ENCODE measurements around the gene ZNF236. TPM values are rescaled to one million over a fixed set of nuclear protein-coding genes. Genes with fewer than 3 reads are reported as not detected.

The ZNF236 gene
- polyA plus RNA-seq, 10 donors = 4.8 to 9.0 (median 6.5) TPM

GRCh38 chr18:76972846-76973519 is 150.6 kb downstream of the ZNF236 start:
- DNase-seq = peak in 1 of 3 donors; percentile 62

- DNase-seq = no peak
Observed at GRCh38 chr18:76973520-76974266, 151.3 kb downstream of the ZNF236 start.

GRCh38 chr18:76974386-76974785 is 152.0 kb downstream of the ZNF236 start:
- DNase-seq = no peak

GRCh38 chr18:76975577-76976110 is 153.3 kb downstream of the ZNF236 start:
- DNase-seq = no peak

DNA sequence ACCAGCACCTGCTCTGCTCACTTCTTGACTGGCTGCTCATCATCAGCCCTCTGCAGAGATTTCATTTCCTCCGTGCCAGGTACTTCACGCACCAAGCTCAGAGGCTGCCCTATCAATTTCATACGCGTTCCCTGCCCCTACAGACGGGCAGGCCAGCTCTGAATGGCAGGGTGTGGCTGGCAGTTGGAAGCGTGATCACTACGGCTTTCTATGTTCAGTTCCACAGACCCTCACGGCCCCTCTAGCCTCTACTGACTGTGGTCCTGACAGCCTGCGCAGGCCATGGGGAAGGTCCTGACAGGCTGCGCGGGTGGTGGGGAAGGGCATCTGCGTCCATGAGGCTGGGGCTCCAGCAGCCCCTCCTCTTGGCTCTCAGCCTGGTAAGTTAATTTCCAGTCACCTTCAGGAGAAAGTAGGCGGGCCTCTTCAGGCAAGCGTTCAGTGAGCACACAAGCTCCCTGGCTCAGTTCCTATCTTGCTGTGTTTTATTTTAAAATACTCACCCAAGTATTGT is 154.8 kb downstream of the ZNF236 start:
- DNase-seq = no peak

DNA sequence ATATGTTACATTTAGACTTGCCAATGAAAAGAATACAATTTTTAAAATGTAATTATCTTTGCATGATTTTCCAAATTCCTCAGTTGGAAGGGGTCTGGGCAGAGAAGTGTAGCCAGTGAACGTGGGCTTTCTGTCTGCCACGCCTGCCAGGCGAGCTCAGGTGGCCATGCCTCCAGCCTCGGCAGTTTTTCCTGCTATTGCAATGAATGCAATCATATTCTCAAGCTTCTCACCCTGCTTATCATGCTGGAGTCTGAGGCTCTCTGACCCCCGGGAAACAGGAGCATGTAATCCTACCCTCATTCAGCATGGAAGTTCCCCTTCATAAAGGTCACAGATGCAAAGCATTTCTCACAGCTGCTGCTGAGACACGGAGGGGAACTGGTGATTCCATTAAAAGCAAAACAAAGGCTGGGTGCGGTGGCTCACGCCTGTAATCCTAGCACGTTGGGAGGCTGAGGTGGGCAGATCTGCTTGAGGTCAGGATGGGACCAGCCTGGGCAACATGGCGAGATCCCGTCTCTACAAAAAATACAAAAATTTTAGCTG is 155.4 kb downstream of the ZNF236 start:
- DNase-seq = no peak

GRCh38 chr18:76978616-76979015 is 156.3 kb downstream of the ZNF236 start:
- DNase-seq = no peak

- DNase-seq = no peak
Observed at GRCh38 chr18:76979111-76979751, 156.9 kb downstream of the ZNF236 start.

DNA sequence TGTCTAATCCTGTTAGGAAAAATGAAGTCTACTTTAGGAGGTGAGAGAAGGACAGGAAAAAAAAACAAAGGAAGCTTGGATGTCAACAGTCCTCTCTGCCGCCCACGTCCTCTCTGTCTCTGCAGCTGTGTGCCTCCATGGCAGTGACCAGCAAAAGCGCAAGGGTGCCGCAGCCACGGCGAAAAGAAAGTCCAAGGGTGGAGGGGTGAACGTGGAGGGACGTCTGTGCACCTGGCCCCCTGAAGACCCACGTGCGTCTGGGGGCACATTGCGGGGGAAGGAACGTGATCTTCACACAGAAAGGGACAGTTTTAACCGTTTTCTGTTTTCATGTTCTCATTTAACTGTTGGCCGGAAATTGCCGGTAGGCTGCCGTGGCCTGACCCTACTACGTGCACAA is 157.5 kb downstream of the ZNF236 start:
- DNase-seq = no peak

DNA sequence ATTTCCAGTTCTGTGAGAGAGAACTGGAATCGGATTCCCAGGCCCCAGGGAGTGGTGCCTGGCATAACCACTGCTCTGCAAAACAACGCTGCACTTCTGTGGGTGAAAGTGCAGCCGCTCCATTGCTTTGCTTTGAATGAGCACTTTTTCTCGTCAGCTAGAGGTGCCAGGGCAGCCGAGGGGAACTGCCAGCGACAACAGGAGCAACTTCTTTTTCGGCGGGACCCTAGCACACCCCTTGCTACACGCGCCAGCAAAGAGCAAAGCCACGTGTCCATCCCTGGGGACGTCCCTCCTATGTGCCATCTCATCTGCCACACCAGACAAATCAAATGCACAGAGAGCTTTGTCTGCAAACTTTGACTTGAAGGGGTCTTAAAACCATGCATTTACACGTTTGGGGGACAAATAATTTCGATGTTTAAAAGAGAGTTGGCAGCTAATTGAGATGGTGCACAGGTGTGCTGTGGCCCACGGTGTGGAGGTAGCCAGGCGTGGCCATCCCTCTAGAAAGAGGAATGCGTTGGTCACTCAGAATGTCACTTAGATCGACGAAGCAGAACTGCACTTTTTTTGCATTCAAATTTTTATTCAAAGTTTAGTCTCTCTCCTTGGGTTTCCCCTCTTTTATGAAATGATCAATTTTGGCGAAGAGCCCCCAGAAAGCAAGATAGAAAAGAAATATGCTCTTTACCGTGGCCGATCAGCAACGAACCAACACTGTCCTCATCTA is 158.5 kb downstream of the ZNF236 start:
- DNase-seq = no peak

DNA sequence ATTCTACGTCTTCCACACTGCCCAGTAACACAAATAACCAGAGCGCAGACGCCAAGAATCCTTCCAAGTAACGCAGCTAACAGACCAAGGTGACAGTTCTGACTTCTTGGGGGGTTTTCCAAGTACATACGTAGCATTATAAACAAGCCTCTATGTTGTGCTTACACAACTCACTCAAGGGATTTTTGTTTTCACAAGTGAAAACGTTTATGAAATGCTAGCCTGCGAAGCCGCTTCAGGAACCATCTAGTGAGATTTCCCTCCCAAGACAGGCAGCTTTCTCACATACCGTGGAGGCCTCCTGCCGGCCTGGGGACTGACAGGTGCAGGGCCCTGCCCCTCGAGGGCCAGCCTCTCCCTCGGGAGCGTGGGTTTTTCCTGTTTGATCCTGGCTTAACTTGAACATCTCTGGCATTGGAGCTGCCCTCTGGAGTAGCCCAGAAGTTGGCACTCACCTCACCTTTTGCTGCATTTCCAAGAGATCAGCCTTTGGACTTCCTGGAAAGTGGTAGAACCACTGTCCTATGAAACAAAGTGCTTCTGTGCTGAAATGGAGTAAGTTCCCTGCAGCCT is 159.1 kb downstream of the ZNF236 start:
- no peak for DNase-seq

DNA sequence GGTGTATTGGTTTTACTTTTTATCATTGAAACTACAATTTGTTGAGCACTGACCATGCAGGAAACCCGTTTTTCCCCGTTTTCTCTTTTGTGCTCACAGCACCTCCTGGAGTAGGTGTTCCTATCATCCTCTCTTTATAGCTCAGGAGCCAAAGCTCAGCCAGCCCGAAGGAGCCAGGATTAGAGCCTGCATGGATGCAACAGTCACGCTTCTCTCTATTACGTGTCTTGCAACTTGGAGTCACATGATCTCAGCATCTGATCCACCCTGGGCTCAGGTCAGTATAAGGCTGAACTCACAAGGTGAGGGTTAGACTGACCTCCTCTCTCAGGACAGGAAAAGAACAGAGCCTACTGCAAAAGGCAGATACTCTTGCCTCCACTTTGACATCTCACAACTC is 159.7 kb downstream of the ZNF236 start:
- no peak for DNase-seq

DNA sequence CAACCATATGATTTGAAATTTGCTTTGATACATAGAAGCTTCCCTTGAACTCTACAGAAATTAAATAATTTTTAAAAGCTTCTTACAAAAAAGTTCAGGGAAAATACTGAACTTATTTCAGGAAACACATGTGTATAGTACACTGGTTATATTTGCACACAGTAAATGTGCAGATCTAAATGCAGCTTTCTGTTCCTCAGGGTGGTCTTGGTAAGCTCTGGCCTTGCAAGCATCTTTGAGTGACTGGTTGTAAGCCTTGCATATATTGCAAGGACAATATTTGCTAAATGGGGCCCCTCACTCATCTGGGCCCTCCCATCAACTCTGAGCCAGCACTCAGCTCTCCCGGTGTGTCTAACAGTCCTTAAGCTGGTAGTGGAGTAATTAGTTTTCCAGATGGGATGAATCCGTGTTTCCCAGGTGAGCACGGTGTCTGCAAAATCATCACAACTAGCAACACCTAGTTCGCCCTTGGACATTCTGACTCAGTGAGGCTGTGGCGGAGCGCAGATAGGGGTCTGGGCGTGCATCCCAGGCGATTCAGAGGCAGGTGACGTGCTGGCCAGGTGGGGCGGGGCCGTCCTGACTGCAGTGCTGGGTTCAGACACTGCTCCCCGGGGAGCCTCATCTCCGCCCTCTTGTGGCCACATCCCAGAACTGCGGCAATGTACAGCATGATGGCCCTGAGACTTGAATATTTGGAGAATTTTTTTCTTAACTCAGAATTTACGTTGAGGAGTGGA is 160.7 kb downstream of the ZNF236 start:
- DNase-seq = peak; percentile 48 to 84 (median 66)

DNA sequence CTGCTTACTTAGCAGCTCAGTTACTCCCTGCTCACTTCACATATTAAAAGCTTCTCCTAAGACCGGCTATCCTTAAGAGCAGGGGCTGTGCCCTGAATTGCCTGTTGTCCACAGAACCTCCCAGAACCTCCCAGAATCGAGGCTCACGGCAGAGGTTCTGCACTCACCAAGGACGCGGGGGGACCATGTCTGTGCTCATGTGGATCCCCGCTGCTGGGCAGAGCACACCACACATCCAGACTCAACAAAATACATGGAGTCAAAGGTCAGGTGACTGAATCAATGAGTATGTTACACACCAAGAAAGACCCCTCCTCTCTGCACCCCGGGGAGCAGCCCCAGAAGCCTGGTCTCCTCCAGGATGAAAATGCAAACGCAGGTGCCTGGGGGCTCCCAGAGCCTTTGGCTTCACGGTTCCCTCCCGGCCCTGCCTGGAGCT is 161.3 kb downstream of the ZNF236 start:
- DNase-seq = no peak

DNA sequence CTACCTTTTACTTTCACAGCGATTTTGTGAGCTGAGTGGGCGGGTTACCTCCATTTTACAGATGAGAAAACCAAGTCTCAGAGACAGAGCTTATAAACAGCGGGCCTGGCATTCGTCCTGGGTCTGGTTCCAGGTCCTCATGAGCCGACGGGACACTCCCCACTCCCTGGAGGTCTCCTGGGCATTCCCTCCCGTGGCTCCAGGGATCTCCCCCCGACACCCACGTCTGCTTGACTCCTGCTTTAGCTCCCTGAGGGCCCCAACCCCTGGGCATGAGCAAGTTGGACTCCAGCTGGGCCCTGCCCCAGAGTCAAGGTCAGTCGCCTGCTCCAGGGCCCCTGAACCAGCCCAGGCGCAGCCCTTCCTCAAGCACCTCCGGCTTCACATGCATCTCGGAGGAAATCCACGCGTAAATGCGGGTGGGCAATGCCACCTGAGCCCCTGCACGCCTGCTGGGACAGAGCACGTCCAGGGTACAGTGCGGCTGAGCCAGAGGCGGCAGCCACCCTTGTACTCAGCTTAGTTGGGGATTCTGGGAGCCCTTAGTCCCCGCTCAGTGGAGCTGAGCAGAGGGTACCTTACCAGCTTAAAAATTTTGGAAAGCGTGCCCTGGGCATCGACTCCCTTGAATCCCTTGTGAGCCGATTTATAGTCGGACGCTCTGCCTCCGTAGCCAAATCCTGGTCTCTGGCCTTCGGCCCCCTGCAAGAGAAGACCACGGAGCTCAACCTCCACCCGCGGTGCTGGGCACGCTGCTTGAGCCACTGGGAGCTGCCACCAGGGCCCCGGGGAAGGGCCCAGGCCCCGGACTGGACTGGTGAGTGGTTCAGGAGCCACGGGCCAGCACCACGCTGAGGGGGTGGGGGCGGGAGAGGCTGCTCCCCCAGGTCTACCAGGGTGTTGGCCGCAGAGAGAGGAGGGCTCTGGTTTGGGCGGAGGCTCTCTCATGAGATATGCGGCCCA is 162.1 kb downstream of the ZNF236 start:
- DNase-seq = no peak

- DNase-seq = no peak
Observed at GRCh38 chr18:76985156-76985950, 163.0 kb downstream of the ZNF236 start.

- no peak for DNase-seq
Observed at GRCh38 chr18:76985951-76986236, 163.5 kb downstream of the ZNF236 start.

GRCh38 chr18:76986406-76986805 is 164.0 kb downstream of the ZNF236 start:
- DNase-seq = no peak

Measured in muscle of back (tissue), 11 donors.